ENCODE data around the gene FNBP1. TPM values are rescaled to one million over a fixed set of nuclear protein-coding genes. Genes with fewer than 3 reads are reported as not detected.
"Not testable (repeated sequence)": the region's sequence is repeated elsewhere in the genome, so short reads cannot be mapped to it uniquely, and the experiment has no call there.

FNBP1 gene
- total RNA-seq, 1 experiment from 2014 or later, result 36.5 TPM

- Histone ChIP-seq H3K4me1 (ENCODE audit: insufficient read depth, low read length) (no peaks in the 10 kb centered on the region), H4K20me1 (ENCODE audit: control insufficient read depth, insufficient read depth, insufficient read length) (no peaks in the 10 kb centered on the region), H3K14ac (ENCODE audit: insufficient read depth, low read length) (no peak overlapping the region), H3K79me2 (ENCODE audit: insufficient read depth, low read length) (no peaks in the 10 kb centered on the region), H3K56ac (ENCODE audit: insufficient read length, low read depth, low read length) (no peak overlapping the region), H4K5ac (ENCODE audit: insufficient read length, low read depth, low read length) (no peak overlapping the region), H2BK15ac (ENCODE audit: low read depth, low read length) (no peak overlapping the region), H4K91ac (ENCODE audit: insufficient read length, low read depth, low read length) (no peak overlapping the region), H2BK20ac (ENCODE audit: low read depth, low read length, poor library complexity, severe bottlenecking) (no peak overlapping the region), H3K18ac (ENCODE audit: insufficient read length, low read depth, low read length) (no peak overlapping the region), H3K27me3 (ENCODE audit: insufficient read depth, low read length) (no peaks in the 10 kb centered on the region), H3K79me1 (ENCODE audit: insufficient read depth, low read depth, low read length, poor library complexity, severe bottlenecking) (no peaks in the 10 kb centered on the region), H3T11ph (ENCODE audit: low read length) (no peak overlapping the region), H3K9me3 (ENCODE audit: control insufficient read depth, low read depth, low read length) (no peaks in the 10 kb centered on the region), H3K23me2 (ENCODE audit: insufficient read length, low read depth, low read length, poor library complexity, severe bottlenecking) (no peaks in the 10 kb centered on the region), H2AK5ac (ENCODE audit: insufficient read length, low read length) (no peak overlapping the region), H2BK5ac (ENCODE audit: insufficient read length, low read length) (no peak overlapping the region), H2BK12ac (ENCODE audit: insufficient read length, low read depth, low read length) (no peak overlapping the region), H2AFZ (ENCODE audit: low read length) (no peak overlapping the region), H3K27ac (ENCODE audit: insufficient read length, low read depth, low read length) (no peak overlapping the region), H4K8ac (replicated peaks; ENCODE audit: insufficient read length, low read depth, low read length) (no peak overlapping the region), H3K4ac (ENCODE audit: low read depth, low read length) (no peak overlapping the region), H3K9ac (ENCODE audit: extremely low read depth, insufficient read length, low read length) (no peak overlapping the region), H3K23ac (ENCODE audit: insufficient read length, low read depth, low read length) (no peak overlapping the region), H2BK120ac (ENCODE audit: low read depth, low read length, poor library complexity, severe bottlenecking) (no peak overlapping the region), H3K4me2 (ENCODE audit: insufficient read depth, insufficient read length, low read length) (no peak overlapping the region)
- Mint-ChIP-seq H3K4me3 (no peak overlapping the region), H3K9me3 (no peaks in the 10 kb centered on the region), H3K27me3 (ENCODE audit: low read depth) (no peaks in the 10 kb centered on the region; the same call in 1 of the 2 replicates), H3K27ac (peak overlapping the region in 2 of 3 experiments; percentile 9 to 40; a peak in 2 of 7 replicates), H3K36me3 (ENCODE audit: insufficient read depth in 1 of 3, low read depth in 3 of 3) (peaks cover 6 to 16% (median 11%) of the 10 kb centered on the region in 3 experiments), H3K4me1 (no peaks in the 10 kb centered on the region)
- no peak for DNase-seq
- no CpG with 5 or more reads among the region's 15 CpGs for WGBS (ENCODE audit: extremely low coverage, insufficient read length, low lambda C conversion rate)
- TF ChIP-seq CTCF (conservative IDR thresholded peaks at IDR 0.05), result no peak
These were observed 61.6 kb downstream of the FNBP1 start for GRCh38 chr9:129981180-129981907.

- H3K9me3 Mint-ChIP-seq; H4K8ac ChIP-seq (replicated peaks; ENCODE audit: insufficient read length, low read depth, low read length); H3K4me1 ChIP-seq (ENCODE audit: insufficient read depth, low read length); H2BK20ac ChIP-seq (ENCODE audit: low read depth, low read length, poor library complexity, severe bottlenecking); H3K23ac ChIP-seq (ENCODE audit: insufficient read length, low read depth, low read length); H2BK12ac ChIP-seq (ENCODE audit: insufficient read length, low read depth, low read length); H3T11ph ChIP-seq (ENCODE audit: low read length); H3K27me3 ChIP-seq (ENCODE audit: insufficient read depth, low read length); H3K9me3 ChIP-seq (ENCODE audit: control insufficient read depth, low read depth, low read length); H2AFZ ChIP-seq (ENCODE audit: low read length); H3K4me1 Mint-ChIP-seq; H3K18ac ChIP-seq (ENCODE audit: insufficient read length, low read depth, low read length); H3K79me2 ChIP-seq (ENCODE audit: insufficient read depth, low read length); H4K5ac ChIP-seq (ENCODE audit: insufficient read length, low read depth, low read length); H3K14ac ChIP-seq (ENCODE audit: insufficient read depth, low read length); H3K27ac ChIP-seq (ENCODE audit: insufficient read length, low read depth, low read length); H2BK5ac ChIP-seq (ENCODE audit: insufficient read length, low read length); H3K4me3 Mint-ChIP-seq; H3K4ac ChIP-seq (ENCODE audit: low read depth, low read length); H4K20me1 ChIP-seq (ENCODE audit: control insufficient read depth, insufficient read depth, insufficient read length); H3K4me2 ChIP-seq (ENCODE audit: insufficient read depth, insufficient read length, low read length); DNase-seq; H3K79me1 ChIP-seq (ENCODE audit: insufficient read depth, low read depth, low read length, poor library complexity, severe bottlenecking); H2BK15ac ChIP-seq (ENCODE audit: low read depth, low read length); H4K91ac ChIP-seq (ENCODE audit: insufficient read length, low read depth, low read length); H2AK5ac ChIP-seq (ENCODE audit: insufficient read length, low read length); H3K56ac ChIP-seq (ENCODE audit: insufficient read length, low read depth, low read length); H2BK120ac ChIP-seq (ENCODE audit: low read depth, low read length, poor library complexity, severe bottlenecking); H3K27me3 Mint-ChIP-seq (ENCODE audit: low read depth); H3K9ac ChIP-seq (ENCODE audit: extremely low read depth, insufficient read length, low read length); H3K23me2 ChIP-seq (ENCODE audit: insufficient read length, low read depth, low read length, poor library complexity, severe bottlenecking); H3K27ac Mint-ChIP-seq: not testable (repeated sequence)
- H3K36me3 Mint-ChIP-seq (ENCODE audit: insufficient read depth in 1 of 3, low read depth in 3 of 3), result peaks cover 6 to 16% (median 11%) of the 10 kb centered on the region in 3 experiments
- WGBS (ENCODE audit: extremely low coverage, insufficient read length, low lambda C conversion rate), result no CpG with 5 or more reads among the region's 9 CpGs
These were observed 62.8 kb downstream of the FNBP1 start for GRCh38 chr9:129980224-129980623.
